Neural progenitor cell (in vitro differentiated cells): ENCODE results near the gene MYBBP1A. TPM values are rescaled to one million over a fixed set of nuclear protein-coding genes. Genes with fewer than 3 reads are reported as not detected.

Experiments
- DNase-seq: peaks from one replicate; pipeline ENCODE4 v3.0.0-alpha.2; 2016; ENCODE audit warnings: low spot score
- H2AFZ ChIP-seq: fragments of 200-600 bp; sonication (generic); replicated peaks from 2 replicates; pipeline ENCODE4 v1.6.1; 2016; ENCODE audit warnings: antibody characterized with exemption
- H3F3A ChIP-seq: fragments of 200-600 bp; sonication (generic); 2 replicates; pipeline ENCODE4 v1.6.1; 2016; ENCODE audit warnings: antibody characterized with exemption, low read depth
- H3K27ac ChIP-seq: fragments of 200-600 bp; sonication (generic); 2 replicates; pipeline ENCODE4 v1.5.1; 2016; ENCODE audit warnings: mild to moderate bottlenecking
- H3K27me3 ChIP-seq: fragments of 200-600 bp; sonication (generic); 2 replicates; pipeline ENCODE4 v1.6.1; 2016; ENCODE audit warnings: mild to moderate bottlenecking, moderate library complexity
- H3K36me3 ChIP-seq: fragments of 200-600 bp; sonication (generic); 2 replicates; pipeline ENCODE4 v1.5.1; 2016
- H3K4me1 ChIP-seq: fragments of 200-600 bp; sonication (generic); 2 replicates; pipeline ENCODE4 v1.6.1; 2016; ENCODE audit warnings: mixed run types
- H3K4me2 ChIP-seq: fragments of 200-600 bp; sonication (generic); 2 replicates; pipeline ENCODE4 v1.6.1; 2016
- H3K4me3 ChIP-seq: fragments of 200-600 bp; sonication (generic); 2 replicates; pipeline ENCODE4 v1.5.1; 2016
- H3K79me2 ChIP-seq: fragments of 200-600 bp; sonication (generic); 2 replicates; pipeline ENCODE4 v1.6.1; 2016; ENCODE audit warnings: low read depth
- H3K9ac ChIP-seq: fragments of 200-600 bp; sonication (generic); 2 replicates; pipeline ENCODE4 v1.6.1; 2016
- H3K9me3 ChIP-seq: fragments of 200-600 bp; sonication (generic); 2 replicates; pipeline ENCODE4 v1.5.1; 2016; ENCODE audit warnings: low read depth
- H4K20me1 ChIP-seq: fragments of 200-600 bp; sonication (generic); 2 replicates; pipeline ENCODE4 v1.6.1; 2016; ENCODE audit warnings: low read depth
- H3K27ac Mint-ChIP-seq: 3 replicates; pipeline ENCODE4 v1.8.0; 2021; ENCODE audit warnings: mixed read lengths
- H3K27me3 Mint-ChIP-seq: 2 replicates; pipeline ENCODE4 v1.8.0; 2022; ENCODE audit warnings: low read depth, mild to moderate bottlenecking, inconsistent platforms, moderate library complexity, mixed read lengths; ENCODE audit not compliant: insufficient read depth
- H3K36me3 Mint-ChIP-seq: 3 replicates; pipeline ENCODE4 v1.8.0; 2021; ENCODE audit warnings: mixed read lengths
- H3K4me1 Mint-ChIP-seq: 3 replicates; pipeline ENCODE4 v1.8.0; 2021; ENCODE audit warnings: mixed read lengths
- H3K4me3 Mint-ChIP-seq: 3 replicates; pipeline ENCODE4 v1.8.0; 2021; ENCODE audit warnings: mild to moderate bottlenecking, moderate library complexity, mixed read lengths
- H3K9me3 Mint-ChIP-seq: 3 replicates; pipeline ENCODE4 v1.8.0; 2020; ENCODE audit warnings: mixed read lengths
- EZH2 ChIP-seq: fragments of 200-600 bp; sonication (generic); IDR thresholded peaks from 2 replicates; pipeline ENCODE4 v1.6.1; 2017; ENCODE audit warnings: antibody characterized with exemption, mild to moderate bottlenecking, moderate library complexity
- EZH2phosphoT487 ChIP-seq: fragments of 200-600 bp; sonication (generic); IDR thresholded peaks from 2 replicates; pipeline ENCODE4 v1.6.1; 2017; ENCODE audit warnings: antibody characterized with exemption
- total RNA-seq: library from RNA; depleted of rRNA; stranded (reverse); fragments of >200 nt; gene quantifications from 2 replicates; pipeline ENCODE4 v1.2.3, GENCODE V29; 2015; ENCODE audit warnings: low replicate concordance
- TF ChIP-seq, protein P1 (sequence below): fragments of 200-600 bp; sonication (generic); IDR thresholded peaks from 2 replicates; pipeline ENCODE4 v1.5.1; 2017; ENCODE audit warnings: antibody characterized with exemption, mild to moderate bottlenecking

MYBBP1A gene
- total RNA-seq, 1 donor from 2014 or later, result 17.4 TPM

DNA sequence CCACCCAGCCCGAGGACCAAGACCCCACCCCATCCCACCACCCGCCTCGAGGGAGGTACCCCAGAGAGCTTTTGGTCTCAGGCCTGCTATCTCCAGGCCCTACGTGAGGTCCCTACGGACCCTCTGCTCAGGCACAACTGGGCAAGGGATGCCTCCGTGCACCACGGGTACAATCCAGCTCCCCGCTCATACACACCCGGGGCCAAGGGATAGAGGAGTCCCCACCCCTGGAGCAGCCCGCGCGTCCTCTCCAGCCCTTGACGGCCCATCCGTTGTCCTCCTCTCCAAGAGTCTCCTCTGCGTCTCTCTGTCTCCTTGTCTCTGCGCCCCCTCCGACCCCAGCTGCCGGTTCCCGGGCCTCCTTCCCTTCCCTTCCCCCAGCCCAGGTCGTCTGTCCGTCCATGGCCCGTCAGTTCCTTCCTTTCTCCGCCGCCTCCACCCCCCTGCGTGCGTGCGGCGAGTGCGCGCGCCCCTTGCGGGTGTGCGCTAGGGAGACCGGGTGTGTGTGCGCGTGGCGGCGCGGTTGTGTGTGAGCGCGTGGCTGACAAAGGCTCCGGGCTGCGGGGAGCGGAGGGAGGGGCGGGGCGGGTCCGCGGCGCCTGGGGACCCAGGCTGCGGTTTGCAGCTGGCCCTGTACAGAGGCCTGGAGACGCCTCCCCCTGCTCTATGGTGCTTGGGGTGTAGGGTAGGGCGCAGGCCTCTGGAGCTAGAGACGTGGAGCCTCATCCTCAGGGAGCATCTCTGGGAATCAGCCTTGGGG is 55.6 kb downstream of the MYBBP1A start:
- TF ChIP-seq EZH2phosphoT487 (peak; percentile 81), EZH2 (peak; percentile 93)
- TF ChIP-seq, protein P1, sequence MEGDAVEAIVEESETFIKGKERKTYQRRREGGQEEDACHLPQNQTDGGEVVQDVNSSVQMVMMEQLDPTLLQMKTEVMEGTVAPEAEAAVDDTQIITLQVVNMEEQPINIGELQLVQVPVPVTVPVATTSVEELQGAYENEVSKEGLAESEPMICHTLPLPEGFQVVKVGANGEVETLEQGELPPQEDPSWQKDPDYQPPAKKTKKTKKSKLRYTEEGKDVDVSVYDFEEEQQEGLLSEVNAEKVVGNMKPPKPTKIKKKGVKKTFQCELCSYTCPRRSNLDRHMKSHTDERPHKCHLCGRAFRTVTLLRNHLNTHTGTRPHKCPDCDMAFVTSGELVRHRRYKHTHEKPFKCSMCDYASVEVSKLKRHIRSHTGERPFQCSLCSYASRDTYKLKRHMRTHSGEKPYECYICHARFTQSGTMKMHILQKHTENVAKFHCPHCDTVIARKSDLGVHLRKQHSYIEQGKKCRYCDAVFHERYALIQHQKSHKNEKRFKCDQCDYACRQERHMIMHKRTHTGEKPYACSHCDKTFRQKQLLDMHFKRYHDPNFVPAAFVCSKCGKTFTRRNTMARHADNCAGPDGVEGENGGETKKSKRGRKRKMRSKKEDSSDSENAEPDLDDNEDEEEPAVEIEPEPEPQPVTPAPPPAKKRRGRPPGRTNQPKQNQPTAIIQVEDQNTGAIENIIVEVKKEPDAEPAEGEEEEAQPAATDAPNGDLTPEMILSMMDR, result no peak
- peaks cover 17% of the 10 kb centered on the region for H3K4me1 Mint-ChIP-seq
- H3K4me1 ChIP-seq, result peaks cover 11% of the 10 kb centered on the region
- no peaks in the 10 kb centered on the region for H3K79me2 ChIP-seq
- H3K9me3 ChIP-seq, result no peaks in the 10 kb centered on the region
- H3K4me2 ChIP-seq, result peak overlapping the region; percentile 84
- H3F3A ChIP-seq, result peaks cover 15% of the 10 kb centered on the region
- H3K9ac ChIP-seq, result no peak overlapping the region
- no peaks in the 10 kb centered on the region for H3K36me3 Mint-ChIP-seq
- no peak overlapping the region for H3K27ac ChIP-seq
- H3K4me3 ChIP-seq, result peak overlapping the region; percentile 49
- H2AFZ ChIP-seq, result no peak overlapping the region
- no peaks in the 10 kb centered on the region for H3K36me3 ChIP-seq
- no peaks in the 10 kb centered on the region for H3K9me3 Mint-ChIP-seq
- H3K27me3 ChIP-seq, result peaks cover 76% of the 10 kb centered on the region
- H3K4me3 Mint-ChIP-seq, result peak overlapping the region; percentile 82
- DNase-seq, result peak; percentile 72
- peaks cover 26% of the 10 kb centered on the region for H4K20me1 ChIP-seq
- H3K27me3 Mint-ChIP-seq, result peaks cover 52% of the 10 kb centered on the region
- no peak overlapping the region for H3K27ac Mint-ChIP-seq

DNA sequence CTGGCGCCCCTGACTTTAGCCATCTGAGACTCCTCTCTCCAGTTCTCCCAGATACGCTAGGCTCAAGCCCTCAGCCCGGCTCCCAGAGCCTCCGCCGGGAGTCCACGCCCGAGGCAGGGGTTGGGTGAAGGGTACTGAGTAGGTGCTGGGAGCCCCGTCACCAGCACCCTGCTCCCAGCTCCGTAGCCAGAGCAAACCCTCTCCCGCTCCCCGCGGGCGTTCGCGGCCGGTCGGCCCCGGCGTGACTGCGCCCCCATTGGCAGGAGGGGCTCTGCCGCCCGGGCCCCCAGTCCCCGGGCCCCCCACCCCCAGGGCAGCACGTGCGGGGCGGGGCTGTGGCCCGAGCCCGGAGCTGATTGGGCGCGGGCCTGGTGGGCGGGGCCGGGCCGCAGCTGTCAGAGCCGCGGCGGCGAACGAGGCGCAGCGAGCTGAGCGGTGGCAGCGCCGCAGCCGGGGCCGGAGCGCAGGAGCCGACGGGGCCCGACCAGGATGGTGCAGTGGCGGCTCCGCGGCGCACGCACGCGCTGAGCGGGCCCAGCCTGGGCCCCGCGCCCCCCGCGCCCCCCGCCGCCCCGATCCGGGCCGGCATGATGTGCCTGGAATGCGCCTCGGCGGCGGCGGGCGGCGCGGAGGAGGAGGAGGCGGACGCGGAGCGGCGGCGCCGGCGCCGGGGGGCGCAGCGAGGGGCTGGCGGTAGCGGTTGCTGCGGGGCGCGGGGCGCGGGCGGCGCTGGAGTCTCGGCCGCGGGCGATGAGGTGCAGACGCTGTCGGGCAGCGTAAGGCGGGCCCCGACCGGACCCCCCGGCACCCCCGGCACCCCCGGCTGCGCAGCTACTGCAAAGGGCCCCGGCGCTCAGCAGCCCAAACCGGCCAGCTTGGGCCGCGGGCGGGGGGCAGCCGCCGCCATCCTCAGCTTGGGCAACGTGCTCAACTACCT is 56.5 kb downstream of the MYBBP1A start, which contains the start of gene SPNS2:
SPNS2 (plus strand) TSS at position 421 of the 937 bp plus-strand sequence; CDS start at position 588, 167 bp downstream.
- peaks cover 28% of the 10 kb centered on the region for H4K20me1 ChIP-seq
- no peak within 1 kb of the TSS for H3K27ac ChIP-seq
- peak within 1 kb of the TSS; percentile 84 for H3K4me2 ChIP-seq
- peaks cover 76% of the 10 kb centered on the region for H3K27me3 ChIP-seq
- H3K9ac ChIP-seq, result no peak within 1 kb of the TSS
- TF ChIP-seq EZH2, result no peak
- TF ChIP-seq, protein P1, result no peak
- no peak for TF ChIP-seq EZH2phosphoT487
- Mint-ChIP-seq H3K27ac (no peak within 1 kb of the TSS), H3K9me3 (no peaks in the 10 kb centered on the region), H3K36me3 (no peaks in the 10 kb centered on the region), H3K4me3 (peak within 1 kb of the TSS; percentile 82), H3K4me1 (peaks cover 16% of the 10 kb centered on the region), H3K27me3 (peaks cover 54% of the 10 kb centered on the region)
- H3K36me3 ChIP-seq, result no peaks in the 10 kb centered on the region
- H2AFZ ChIP-seq, result no peak within 1 kb of the TSS
- H3F3A ChIP-seq, result peaks cover 15% of the 10 kb centered on the region
- no peaks in the 10 kb centered on the region for H3K9me3 ChIP-seq
- peak; percentile 90 for DNase-seq
- H3K4me3 ChIP-seq, result peak within 1 kb of the TSS; percentile 49
- H3K79me2 ChIP-seq, result no peaks in the 10 kb centered on the region
- peaks cover 11% of the 10 kb centered on the region for H3K4me1 ChIP-seq

DNA sequence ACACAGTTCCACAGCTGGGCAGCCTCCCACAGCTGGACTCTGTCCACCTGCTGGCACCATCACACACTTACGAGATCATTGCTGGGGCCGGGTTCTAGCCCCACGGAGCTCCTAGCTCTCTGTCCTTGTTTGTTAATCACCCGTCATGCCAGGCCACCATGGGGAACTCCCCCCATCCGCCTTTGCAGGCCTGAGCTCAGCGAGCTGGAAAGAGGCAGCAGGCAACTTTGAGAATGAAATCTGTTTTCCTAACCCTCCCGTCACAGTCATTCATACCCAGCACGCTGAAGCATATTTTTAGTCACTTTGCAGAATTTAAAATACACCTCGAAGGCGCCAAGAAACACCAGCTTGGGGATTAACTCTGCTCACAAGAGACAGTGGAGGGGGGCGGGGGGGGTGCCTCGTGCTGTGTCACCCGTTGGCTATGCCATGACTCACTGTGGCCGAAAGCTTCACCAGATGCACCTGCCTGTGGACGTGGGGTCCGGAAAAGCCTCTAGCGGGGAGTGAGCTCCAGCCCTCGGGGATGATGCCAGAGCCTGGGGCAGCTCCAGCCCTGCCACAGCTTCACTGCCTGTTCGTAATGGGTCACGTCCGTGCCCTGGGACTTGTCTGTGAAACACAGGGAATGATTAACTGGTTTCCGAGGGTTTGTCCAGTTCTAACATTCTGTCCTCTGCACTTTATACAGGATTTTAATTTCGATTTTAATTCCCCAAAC is 57.9 kb downstream of the MYBBP1A start:
- Histone ChIP-seq H3K79me2 (no peaks in the 10 kb centered on the region), H3K27me3 (peaks cover 68% of the 10 kb centered on the region), H4K20me1 (peaks cover 38% of the 10 kb centered on the region), H3K27ac (no peak overlapping the region), H3K9me3 (no peaks in the 10 kb centered on the region), H3K4me3 (no peak overlapping the region), H3K9ac (no peak overlapping the region), H3K4me2 (no peak overlapping the region), H3F3A (peaks cover 15% of the 10 kb centered on the region), H3K4me1 (peaks cover 11% of the 10 kb centered on the region), H3K36me3 (no peaks in the 10 kb centered on the region), H2AFZ (no peak overlapping the region)
- peak overlapping the region; percentile 76 for H3K4me3 Mint-ChIP-seq
- no peak for DNase-seq
- no peaks in the 10 kb centered on the region for H3K9me3 Mint-ChIP-seq
- no peaks in the 10 kb centered on the region for H3K36me3 Mint-ChIP-seq
- TF ChIP-seq, protein P1, result no peak
- no peak for TF ChIP-seq EZH2phosphoT487
- TF ChIP-seq EZH2, result no peak
- no peak overlapping the region for H3K27ac Mint-ChIP-seq
- peaks cover 45% of the 10 kb centered on the region for H3K27me3 Mint-ChIP-seq
- peaks cover 23% of the 10 kb centered on the region for H3K4me1 Mint-ChIP-seq
